CD4-positive, alpha-beta T cell treated with Interleukin-17A for 1 hour (primary cell): Measurements from ENCODE around the gene ZMIZ1.
"Not testable (repeated sequence)": the region's sequence is repeated elsewhere in the genome, so short reads cannot be mapped to it uniquely, and the experiment has no call there.

ENCODE experiments used
- DNase-seq: peaks from one replicate; pipeline ENCODE4 v3.0.0-alpha.2; 2020

ZMIZ1 gene

GRCh38 chr10:79332610-79333315, 264.0 kb downstream of the ZMIZ1 start:
- not testable (repeated sequence) for DNase-seq

- DNase-seq: no peak
Observed at GRCh38 chr10:79333513-79333912, 264.7 kb downstream of the ZMIZ1 start.

GRCh38 chr10:79334573-79334972, 265.8 kb downstream of the ZMIZ1 start:
- DNase-seq: no peak

- no peak for DNase-seq
Observed at GRCh38 chr10:79335094-79335469, 266.3 kb downstream of the ZMIZ1 start.

GRCh38 chr10:79335470-79336235, 266.9 kb downstream of the ZMIZ1 start:
- DNase-seq: no peak

GRCh38 chr10:79336276-79336675, 267.5 kb downstream of the ZMIZ1 start:
- no peak for DNase-seq

GRCh38 chr10:79336739-79337138, 268.0 kb downstream of the ZMIZ1 start:
- no peak for DNase-seq

GRCh38 chr10:79337783-79338469, 269.2 kb downstream of the ZMIZ1 start:
- DNase-seq: not testable (repeated sequence)

GRCh38 chr10:79339266-79339665, 270.5 kb downstream of the ZMIZ1 start:
- no peak for DNase-seq

GRCh38 chr10:79340646-79341244, 272.0 kb downstream of the ZMIZ1 start:
- DNase-seq: no peak

GRCh38 chr10:79342295-79342761, 273.6 kb downstream of the ZMIZ1 start:
- DNase-seq: no peak

GRCh38 chr10:79342811-79343561, 274.2 kb downstream of the ZMIZ1 start:
- DNase-seq: no peak

GRCh38 chr10:79344502-79345195, 275.9 kb downstream of the ZMIZ1 start:
- no peak for DNase-seq

- DNase-seq: no peak
Observed at GRCh38 chr10:79345241-79346011, 276.7 kb downstream of the ZMIZ1 start.

GRCh38 chr10:79346012-79346340, 277.2 kb downstream of the ZMIZ1 start:
- DNase-seq: no peak

- DNase-seq: no peak
Observed at GRCh38 chr10:79346388-79347225, 277.8 kb downstream of the ZMIZ1 start.

GRCh38 chr10:79347226-79347893, 278.6 kb downstream of the ZMIZ1 start, which contains the start of gene PPIF:
TSS of gene PPIF (plus strand) at chr10:79347469. CDS start at chr10:79347549, 80 bp downstream.
- peak; percentile 93 for DNase-seq

- DNase-seq: peak; percentile 82
Observed at GRCh38 chr10:79347894-79348639, 279.3 kb downstream of the ZMIZ1 start.

- DNase-seq: no peak
Observed at GRCh38 chr10:79348640-79348988, 279.8 kb downstream of the ZMIZ1 start.
